SK-N-SH treated with all-trans-retinoic acid at 6 μM for 48 hours (cell line): ENCODE measurements around the gene PXYLP1.

Experiments used
- ATAC-seq: fragments of 200-7000 bp; cut with Tn5 transposase; 3 replicates; pipeline ENCODE4 v1.9.1; 2020; ENCODE audit warnings: mild to moderate bottlenecking, moderate library complexity
- ARNTL ChIP-seq: fragments of 450-650 bp; formaldehyde crosslinking; IDR thresholded peaks from 2 replicates; pipeline ENCODE4 v1.5.0; 2020; ENCODE audit warnings: low read depth, mild to moderate bottlenecking, moderate library complexity, borderline replicate concordance
- CREB5 ChIP-seq: fragments of 250-450 bp; sonication (Bioruptor Pico); IDR thresholded peaks from 2 replicates; pipeline ENCODE4 v1.5.1; 2020; ENCODE audit warnings: low read depth, mild to moderate bottlenecking, moderate library complexity
- CSDC2 ChIP-seq: fragments of 250-450 bp; sonication (Bioruptor Pico); IDR thresholded peaks from 2 replicates; pipeline ENCODE4 v1.5.0; 2020; ENCODE audit warnings: mild to moderate bottlenecking, moderate library complexity
- CSRNP3 ChIP-seq: fragments of 250-450 bp; sonication (Bioruptor Pico); IDR thresholded peaks from 2 replicates; pipeline ENCODE4 v1.5.1; 2021; ENCODE audit warnings: mild to moderate bottlenecking, moderate library complexity
- ESRRG ChIP-seq: fragments of 250-450 bp; sonication (Bioruptor Pico); IDR thresholded peaks from 2 replicates; pipeline ENCODE4 v1.6.1; 2021; ENCODE audit warnings: mild to moderate bottlenecking
- GLIS3 ChIP-seq: fragments of 250-450 bp; sonication (Bioruptor Pico); IDR thresholded peaks from 2 replicates; pipeline ENCODE4 v1.5.0; 2020; ENCODE audit warnings: mild to moderate bottlenecking, moderate library complexity
- ISL1 ChIP-seq: fragments of 250-450 bp; sonication (Bioruptor Pico); IDR thresholded peaks from 2 replicates; pipeline ENCODE4 v2.1.2; 2022; ENCODE audit warnings: mild to moderate bottlenecking, moderate library complexity
- PATZ1 ChIP-seq: fragments of 250-450 bp; sonication (Bioruptor Pico); IDR thresholded peaks from 2 replicates; pipeline ENCODE4 v1.8.0; 2020; ENCODE audit warnings: mild to moderate bottlenecking, moderate library complexity, borderline replicate concordance
- POU6F1 ChIP-seq: fragments of 250-450 bp; sonication (Bioruptor Pico); IDR thresholded peaks from 2 replicates; pipeline ENCODE4 v1.8.0; 2021; ENCODE audit warnings: low read depth, mild to moderate bottlenecking, moderate library complexity, borderline replicate concordance
- PPARA ChIP-seq: fragments of 250-450 bp; sonication (Bioruptor Pico); IDR thresholded peaks from 2 replicates; pipeline ENCODE4 v1.5.0; 2020; ENCODE audit warnings: mild to moderate bottlenecking, borderline replicate concordance
- SNAI2 ChIP-seq: fragments of 250-450 bp; sonication (Bioruptor Pico); IDR thresholded peaks from 2 replicates; pipeline ENCODE4 v1.5.0; 2020; ENCODE audit warnings: mild to moderate bottlenecking, moderate library complexity
- TCF4 ChIP-seq: fragments of 250-450 bp; sonication (Bioruptor Pico); IDR thresholded peaks from 2 replicates; pipeline ENCODE4 v1.8.0; 2021; ENCODE audit warnings: mild to moderate bottlenecking, moderate library complexity, borderline replicate concordance
- TOX ChIP-seq: fragments of 250-450 bp; sonication (Bioruptor Pico); IDR thresholded peaks from 2 replicates; pipeline ENCODE4 v1.8.0; 2021; ENCODE audit warnings: mild to moderate bottlenecking, moderate library complexity, borderline replicate concordance
- TSHZ2 ChIP-seq: fragments of 250-450 bp; sonication (Bioruptor Pico); IDR thresholded peaks from 2 replicates; pipeline ENCODE4 v1.5.0; 2020; ENCODE audit warnings: mild to moderate bottlenecking, moderate library complexity
- ZC3H10 ChIP-seq: fragments of 250-450 bp; sonication (Bioruptor Pico); IDR thresholded peaks from 2 replicates; pipeline ENCODE4 v1.5.1; 2021; ENCODE audit warnings: mild to moderate bottlenecking, moderate library complexity
- ZFP30 ChIP-seq: fragments of 450-650 bp; formaldehyde crosslinking; IDR thresholded peaks from 2 replicates; pipeline ENCODE4 v1.5.0; 2022; ENCODE audit warnings: mild to moderate bottlenecking, moderate library complexity
- ZNF565 ChIP-seq: fragments of 450-650 bp; formaldehyde crosslinking; conservative IDR thresholded peaks from 2 replicates; pipeline ENCODE4 v1.5.0; 2020; ENCODE audit warnings: low read depth, mild to moderate bottlenecking, moderate library complexity
- ZNF8 ChIP-seq: fragments of 450-650 bp; formaldehyde crosslinking; IDR thresholded peaks from 2 replicates; pipeline ENCODE4 v1.5.0; 2020; ENCODE audit warnings: mild to moderate bottlenecking, moderate library complexity

PXYLP1 gene

GRCh38 chr3:141257961-141258360, 26.3 kb downstream of the PXYLP1 start:
- no peak for ATAC-seq
- TF ChIP-seq ZFP30 (no peak), ZNF8 (CRISPR knock-in tag) (no peak), CSRNP3 (no peak), ZNF565 (CRISPR knock-in tag) (no peak), TCF4 (CRISPR knock-in tag) (no peak), PPARA (no peak), ZC3H10 (CRISPR knock-in tag) (no peak), CREB5 (CRISPR knock-in tag) (no peak), GLIS3 (CRISPR knock-in tag) (no peak), TOX (CRISPR knock-in tag) (no peak), ESRRG (CRISPR knock-in tag) (no peak), ISL1 (CRISPR knock-in tag) (no peak), CSDC2 (CRISPR knock-in tag) (no peak), PATZ1 (CRISPR knock-in tag) (no peak), SNAI2 (CRISPR knock-in tag) (no peak), POU6F1 (CRISPR knock-in tag) (no peak), TSHZ2 (CRISPR knock-in tag) (no peak), ARNTL (CRISPR knock-in tag) (no peak)

GRCh38 chr3:141258973-141259372, 27.3 kb downstream of the PXYLP1 start:
- ATAC-seq = no peak
- TF ChIP-seq TSHZ2 (CRISPR knock-in tag) (no peak), CREB5 (CRISPR knock-in tag) (no peak), ZFP30 (no peak)
- TF ChIP-seq, all 23 proteins: peak for 0
